Hepatocyte (in vitro differentiated cells): ENCODE results near the gene CYSTM1. TPM values are rescaled to one million over a fixed set of nuclear protein-coding genes. Genes with fewer than 3 reads are reported as not detected.

Source experiments
- DNase-seq: peaks from one replicate; pipeline ENCODE4 v3.0.0-alpha.2; 2016; ENCODE audit warnings: low spot score
- H2AFZ ChIP-seq: fragments of 200-600 bp; sonication (generic); 2 replicates; pipeline ENCODE4 v1.6.0; 2016; ENCODE audit warnings: antibody characterized with exemption, mild to moderate bottlenecking
- H3K27ac ChIP-seq: fragments of 200-600 bp; sonication (generic); 2 replicates; pipeline ENCODE4 v1.5.1; 2016; ENCODE audit warnings: mild to moderate bottlenecking
- H3K27me3 ChIP-seq: fragments of 200-600 bp; sonication (generic); 2 replicates; pipeline ENCODE4 v1.6.1; 2016
- H3K36me3 ChIP-seq: fragments of 200-600 bp; sonication (generic); replicated peaks from 2 replicates; pipeline ENCODE4 v1.5.1; 2016; ENCODE audit warnings: low read depth; ENCODE audit not compliant: insufficient read depth
- H3K4me1 ChIP-seq: fragments of 200-600 bp; sonication (generic); 2 replicates; pipeline ENCODE4 v1.5.1; 2016; ENCODE audit warnings: mild to moderate bottlenecking, moderate library complexity; ENCODE audit not compliant: insufficient read depth
- H3K4me2 ChIP-seq: fragments of 200-600 bp; sonication (generic); 2 replicates; pipeline ENCODE4 v1.6.0; 2016
- H3K4me3 ChIP-seq: fragments of 200-600 bp; sonication (generic); 2 replicates; pipeline ENCODE4 v1.5.1; 2016; ENCODE audit warnings: mild to moderate bottlenecking
- H3K79me2 ChIP-seq: fragments of 200-600 bp; sonication (generic); 2 replicates; pipeline ENCODE4 v1.6.0; 2017; ENCODE audit warnings: mild to moderate bottlenecking
- H3K9me2 ChIP-seq: fragments of 200-600 bp; sonication (generic); replicated peaks from 2 replicates; pipeline ENCODE4 v1.6.0; 2017; ENCODE audit warnings: mild to moderate bottlenecking; ENCODE audit not compliant: insufficient read depth
- H3K9me3 ChIP-seq: fragments of 200-600 bp; sonication (generic); 2 replicates; pipeline ENCODE4 v1.5.1; 2016; ENCODE audit warnings: low read depth, mild to moderate bottlenecking
- H4K20me1 ChIP-seq: fragments of 200-600 bp; sonication (generic); 2 replicates; pipeline ENCODE4 v1.6.0; 2016; ENCODE audit warnings: mild to moderate bottlenecking; ENCODE audit not compliant: insufficient read depth, poor library complexity, severe bottlenecking
- CTCF ChIP-seq: fragments of 200-600 bp; sonication (generic); IDR thresholded peaks from 2 replicates; pipeline ENCODE4 v1.5.1; 2016; ENCODE audit warnings: antibody characterized with exemption, mild to moderate bottlenecking; ENCODE audit not compliant: poor library complexity
- EZH2 ChIP-seq: fragments of 200-600 bp; sonication (generic); IDR thresholded peaks from 2 replicates; pipeline ENCODE4 v1.6.1; 2016; ENCODE audit warnings: antibody characterized with exemption, mild to moderate bottlenecking, borderline replicate concordance
- EZH2phosphoT487 ChIP-seq: fragments of 200-600 bp; sonication (generic); IDR thresholded peaks from one replicate; pipeline ENCODE4 v1.6.1; 2018; ENCODE audit warnings: antibody characterized with exemption, mild to moderate bottlenecking, low read depth, moderate library complexity; ENCODE audit not compliant: unreplicated experiment, severe bottlenecking
- WGBS: methylation state at CpG from one replicate; pipeline ENCODE4 v1.1.6; 2016; ENCODE audit warnings: low lambda C conversion rate; ENCODE audit errors: missing lambda C conversion rate; 5-methylcytosine and 5-hydroxymethylcytosine counted together
- polyA plus RNA-seq: library from polyadenylated mRNA; unstranded; fragments of >200 nt; fragmentation: Nextera tagmentation; extraction: Ambion mirVana; gene quantifications from 2 replicates; pipeline ENCODE4 v1.2.1, GENCODE V29; 2016
- total RNA-seq: library from RNA; depleted of rRNA; stranded (reverse); fragments of >200 nt; gene quantifications from 2 replicates; pipeline ENCODE4 v1.2.3, GENCODE V29; 2014

CYSTM1 gene
- total and polyA plus RNA-seq, 2 experiments from 2014 or later: 111 to 262 TPM

- Histone ChIP-seq H3K9me2 (no peaks in the 10 kb centered on the region), H3K4me2 (no peak overlapping the region), H3K9me3 (no peaks in the 10 kb centered on the region), H3K36me3 (no peaks in the 10 kb centered on the region), H3K79me2 (peaks cover 59% of the 10 kb centered on the region), H3K4me1 (peaks cover 16% of the 10 kb centered on the region), H3K27ac (no peak overlapping the region), H3K4me3 (no peak overlapping the region), H2AFZ (no peak overlapping the region), H3K27me3 (no peaks in the 10 kb centered on the region), H4K20me1 (no peaks in the 10 kb centered on the region)
- WGBS: 77% methylated on average over 3 of the region's 3 CpGs
- DNase-seq: no peak
- TF ChIP-seq CTCF: no peak
- no peak for TF ChIP-seq EZH2phosphoT487
- no peak for TF ChIP-seq EZH2
Measured at GRCh38 chr5:140262839-140263238, 87.9 kb downstream of the CYSTM1 start.

DNA sequence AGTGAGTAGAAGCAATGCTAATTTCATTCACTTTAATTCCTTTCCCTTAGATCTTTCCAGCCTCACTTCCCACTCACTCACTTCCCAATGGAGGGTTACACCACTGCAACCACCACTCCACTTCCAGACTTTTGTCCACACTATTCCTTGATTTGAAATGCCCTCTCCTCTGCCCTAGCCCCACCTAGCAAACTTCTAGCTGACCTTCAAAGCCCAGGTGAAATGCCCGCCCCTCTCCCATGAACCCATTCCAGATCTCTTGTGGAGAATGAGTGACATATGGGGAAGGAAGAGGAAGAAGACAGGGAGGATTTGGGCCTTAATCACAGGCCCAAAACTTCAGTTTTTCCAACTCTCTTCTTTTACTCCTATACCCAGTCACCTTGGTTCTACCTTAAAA, 90.9 kb downstream of the CYSTM1 start:
- no peaks in the 10 kb centered on the region for H3K9me2 ChIP-seq
- no peak overlapping the region for H3K4me2 ChIP-seq
- H2AFZ ChIP-seq: no peak overlapping the region
- H3K4me3 ChIP-seq: no peak overlapping the region
- no peaks in the 10 kb centered on the region for H3K27me3 ChIP-seq
- DNase-seq: no peak
- TF ChIP-seq EZH2: no peak
- no peak for TF ChIP-seq EZH2phosphoT487
- TF ChIP-seq CTCF: no peak
- no peaks in the 10 kb centered on the region for H4K20me1 ChIP-seq
- peaks cover 52% of the 10 kb centered on the region for H3K79me2 ChIP-seq
- H3K4me1 ChIP-seq: peaks cover 10% of the 10 kb centered on the region
- 94% methylated on average over 1 of the region's 1 CpG for WGBS
- H3K9me3 ChIP-seq: no peaks in the 10 kb centered on the region
- H3K27ac ChIP-seq: no peak overlapping the region
- H3K36me3 ChIP-seq: no peaks in the 10 kb centered on the region

DNA sequence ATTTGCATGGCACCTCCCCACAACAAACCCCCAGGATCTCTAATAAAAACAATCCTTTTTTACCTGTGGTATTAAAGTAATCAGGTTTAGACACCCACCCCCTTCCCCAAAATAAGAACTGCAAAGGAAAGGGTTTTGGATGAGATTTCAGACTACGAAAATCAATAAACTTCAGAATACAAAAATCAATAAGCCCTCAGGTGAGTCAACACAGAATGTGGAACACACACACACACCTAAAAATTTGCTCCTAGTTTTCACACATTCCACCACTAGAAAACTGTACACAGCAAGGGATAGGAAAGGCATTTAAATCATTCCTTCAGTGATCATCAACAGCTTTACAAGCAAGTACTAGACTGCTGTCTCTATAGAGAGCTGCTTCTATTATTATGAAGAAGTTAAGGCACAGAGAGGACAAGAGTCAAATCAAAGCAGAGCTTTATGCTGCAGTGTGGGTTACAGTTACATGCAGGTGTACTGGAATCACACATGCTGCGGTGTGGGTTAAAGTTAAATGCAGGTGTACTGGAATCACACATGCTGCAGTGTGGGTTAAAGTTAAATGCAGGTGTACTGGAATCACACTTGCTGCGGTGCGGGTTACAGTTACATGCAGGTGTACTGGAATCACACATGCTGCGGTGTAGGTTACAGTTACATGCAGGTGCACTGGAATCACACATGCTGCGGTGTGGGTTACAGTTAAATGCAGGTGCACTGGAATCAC, 91.6 kb downstream of the CYSTM1 start:
- peaks cover 52% of the 10 kb centered on the region for H3K79me2 ChIP-seq
- H3K27ac ChIP-seq: no peak overlapping the region
- H3K9me3 ChIP-seq: no peaks in the 10 kb centered on the region
- no peak overlapping the region for H3K4me3 ChIP-seq
- WGBS: 96% methylated on average over 6 of the region's 6 CpGs
- no peaks in the 10 kb centered on the region for H3K9me2 ChIP-seq
- H3K4me1 ChIP-seq: peaks cover 8% of the 10 kb centered on the region
- H3K27me3 ChIP-seq: no peaks in the 10 kb centered on the region
- H4K20me1 ChIP-seq: no peaks in the 10 kb centered on the region
- no peak overlapping the region for H3K4me2 ChIP-seq
- TF ChIP-seq EZH2: no peak
- no peaks in the 10 kb centered on the region for H3K36me3 ChIP-seq
- no peak for DNase-seq
- no peak overlapping the region for H2AFZ ChIP-seq

- peaks cover 49% of the 10 kb centered on the region for H3K79me2 ChIP-seq
- H3K4me1 ChIP-seq: peaks cover 3% of the 10 kb centered on the region
- H2AFZ ChIP-seq: no peak overlapping the region
- H3K36me3 ChIP-seq: no peaks in the 10 kb centered on the region
- DNase-seq: no peak
- no peaks in the 10 kb centered on the region for H3K9me2 ChIP-seq
- 70% methylated on average over 3 of the region's 3 CpGs for WGBS
- no peak overlapping the region for H3K4me2 ChIP-seq
- H3K27ac ChIP-seq: no peak overlapping the region
- no peak overlapping the region for H3K4me3 ChIP-seq
- no peaks in the 10 kb centered on the region for H3K27me3 ChIP-seq
- H3K9me3 ChIP-seq: no peaks in the 10 kb centered on the region
- no peak for TF ChIP-seq EZH2
- TF ChIP-seq CTCF: no peak
- TF ChIP-seq EZH2phosphoT487: no peak
- no peaks in the 10 kb centered on the region for H4K20me1 ChIP-seq
Measured at GRCh38 chr5:140267201-140267540, 92.2 kb downstream of the CYSTM1 start.
